KOPT-K1 (cell line): ENCODE results near the gene SOWAHD.
"Not testable (repeated sequence)": the region's sequence is repeated elsewhere in the genome, so short reads cannot be mapped to it uniquely, and the experiment has no call there.

Experiments
- H3K27ac ChIP-seq: fragments of 200-600 bp; sonication (generic); 2 replicates; pipeline ENCODE4 v1.5.1; 2016; ENCODE audit warnings: antibody characterized with exemption, mild to moderate bottlenecking, low read depth, low read length; ENCODE audit not compliant: poor library complexity, severe bottlenecking
- H3K36me3 ChIP-seq: fragments of 200-600 bp; sonication (generic); 2 replicates; pipeline ENCODE4 v1.5.1; 2017; ENCODE audit warnings: antibody characterized with exemption, mild to moderate bottlenecking, low read length, moderate library complexity; ENCODE audit not compliant: insufficient read depth
- H3K9me3 ChIP-seq: fragments of 200-600 bp; sonication (generic); 2 replicates; pipeline ENCODE4 v1.5.1; 2017; ENCODE audit warnings: antibody characterized with exemption, low read length, mild to moderate bottlenecking; ENCODE audit not compliant: insufficient read depth, poor library complexity, severe bottlenecking

Gene SOWAHD

GRCh38 chrX:119778829-119779228, 20.4 kb downstream of the SOWAHD start:
- H3K9me3 ChIP-seq = no peaks in the 10 kb centered on the region
- H3K36me3 ChIP-seq = peaks cover 31% of the 10 kb centered on the region
- H3K27ac ChIP-seq = no peak overlapping the region

- H3K36me3 ChIP-seq = peaks cover 68% of the 10 kb centered on the region
Measured at GRCh38 chrX:119783026-119783425, 24.6 kb downstream of the SOWAHD start.

GRCh38 chrX:119784747-119785446, 26.5 kb downstream of the SOWAHD start:
- no peak overlapping the region for H3K27ac ChIP-seq
- H3K36me3 ChIP-seq = peaks cover 87% of the 10 kb centered on the region
- H3K9me3 ChIP-seq = no peaks in the 10 kb centered on the region

More at GRCh38 chrX:119783026-119783425, 24.6 kb downstream of the SOWAHD start:
- H3K27ac ChIP-seq = no peak overlapping the region
- H3K9me3 ChIP-seq = no peaks in the 10 kb centered on the region

GRCh38 chrX:119790977-119791436, 32.6 kb downstream of the SOWAHD start:
- Histone ChIP-seq H3K36me3 (peaks cover 41% of the 10 kb centered on the region), H3K9me3 (no peaks in the 10 kb centered on the region), H3K27ac (peak overlapping the region; percentile 83)

GRCh38 chrX:119791437-119792231, 33.2 kb downstream of the SOWAHD start, which contains the start of gene RPL39:
Gene RPL39 (minus strand): TSS chrX:119791630. CDS start chrX:119791576, 54 bp downstream.
- peak within 1 kb of the TSS; percentile 83 for H3K27ac ChIP-seq
- no peaks in the 10 kb centered on the region for H3K9me3 ChIP-seq
- peaks cover 36% of the 10 kb centered on the region for H3K36me3 ChIP-seq

- Histone ChIP-seq H3K27ac (no peak overlapping the region), H3K9me3 (no peaks in the 10 kb centered on the region), H3K36me3 (no peaks in the 10 kb centered on the region)
Measured at GRCh38 chrX:119801253-119802221, 43.1 kb downstream of the SOWAHD start.

GRCh38 chrX:119802546-119802945, 44.2 kb downstream of the SOWAHD start:
- Histone ChIP-seq H3K27ac (no peak overlapping the region), H3K36me3 (no peaks in the 10 kb centered on the region), H3K9me3 (no peaks in the 10 kb centered on the region)

- not testable (repeated sequence) for H3K36me3 ChIP-seq, H3K9me3 ChIP-seq, H3K27ac ChIP-seq
Measured at GRCh38 chrX:119808461-119808860, 50.1 kb downstream of the SOWAHD start.

- no peaks in the 10 kb centered on the region for H3K9me3 ChIP-seq
- no peak overlapping the region for H3K27ac ChIP-seq
- no peaks in the 10 kb centered on the region for H3K36me3 ChIP-seq
Measured at GRCh38 chrX:119809185-119809666, 50.8 kb downstream of the SOWAHD start.
